Gastrocnemius medialis (tissue), 4 donors: ENCODE data around the gene NUBP2.

Experiments used
- POLR2A ChIP-seq, 2 donors: fragments of 450-650 bp; IDR thresholded peaks; one replicate each; pipeline ENCODE4 v1.6.1; 2017; ENCODE audit warnings: antibody characterized with exemption in 2 of 2, mild to moderate bottlenecking in 2 of 2, moderate library complexity in 2 of 2
- TF ChIP-seq, protein P1 (sequence below), 5 experiments: fragments of 450-650 bp in 3 of 5; fragments of 200-600 bp in 2 of 5; sonication (generic) in 2 of 5; IDR thresholded peaks in 4 of 5; conservative IDR thresholded peaks in 1 of 5; 1 replicate in 4 of 5; 2 replicates in 1 of 5; pipeline ENCODE4 v1.5.1; 2016 to 2019; ENCODE audit warnings: antibody characterized with exemption in 5 of 5, mild to moderate bottlenecking in 3 of 5, moderate library complexity in 3 of 5

DNA sequence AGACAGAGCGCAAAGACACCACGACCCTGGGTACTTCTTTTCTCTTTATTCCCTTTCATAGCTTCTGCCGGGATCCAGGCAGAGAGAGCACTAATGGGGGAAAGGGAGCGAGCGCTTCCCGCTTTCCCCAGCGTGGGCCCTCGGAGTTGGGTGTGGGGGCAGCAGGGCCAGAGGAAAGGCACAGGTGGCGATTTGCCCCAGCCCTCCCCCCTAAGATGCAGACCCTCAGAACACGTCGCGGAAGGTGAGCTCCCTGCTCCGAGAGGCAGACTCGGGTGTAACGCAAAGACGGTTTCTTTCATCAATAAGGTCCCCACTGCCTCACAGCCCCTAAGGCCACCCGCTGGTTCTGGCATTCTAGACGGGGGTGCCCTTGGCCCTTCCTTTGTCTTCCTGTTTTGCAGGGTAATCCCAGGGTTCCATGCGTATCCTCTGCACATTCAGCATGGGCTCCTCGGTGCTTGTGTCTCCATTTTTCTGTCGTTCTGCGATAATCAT, 10.8 kb upstream of the NUBP2 start:
- TF ChIP-seq, protein P1, sequence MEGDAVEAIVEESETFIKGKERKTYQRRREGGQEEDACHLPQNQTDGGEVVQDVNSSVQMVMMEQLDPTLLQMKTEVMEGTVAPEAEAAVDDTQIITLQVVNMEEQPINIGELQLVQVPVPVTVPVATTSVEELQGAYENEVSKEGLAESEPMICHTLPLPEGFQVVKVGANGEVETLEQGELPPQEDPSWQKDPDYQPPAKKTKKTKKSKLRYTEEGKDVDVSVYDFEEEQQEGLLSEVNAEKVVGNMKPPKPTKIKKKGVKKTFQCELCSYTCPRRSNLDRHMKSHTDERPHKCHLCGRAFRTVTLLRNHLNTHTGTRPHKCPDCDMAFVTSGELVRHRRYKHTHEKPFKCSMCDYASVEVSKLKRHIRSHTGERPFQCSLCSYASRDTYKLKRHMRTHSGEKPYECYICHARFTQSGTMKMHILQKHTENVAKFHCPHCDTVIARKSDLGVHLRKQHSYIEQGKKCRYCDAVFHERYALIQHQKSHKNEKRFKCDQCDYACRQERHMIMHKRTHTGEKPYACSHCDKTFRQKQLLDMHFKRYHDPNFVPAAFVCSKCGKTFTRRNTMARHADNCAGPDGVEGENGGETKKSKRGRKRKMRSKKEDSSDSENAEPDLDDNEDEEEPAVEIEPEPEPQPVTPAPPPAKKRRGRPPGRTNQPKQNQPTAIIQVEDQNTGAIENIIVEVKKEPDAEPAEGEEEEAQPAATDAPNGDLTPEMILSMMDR (IDR thresholded peaks at IDR 0.05 in 4 of 5, conservative IDR thresholded peaks at IDR 0.05 in 1 of 5), result no peak
- no peak for TF ChIP-seq POLR2A (IDR thresholded peaks at IDR 0.05)
